Endothelial cell (in vitro differentiated cells): ENCODE results near the gene FHIP2A. TPM values are rescaled to one million over a fixed set of nuclear protein-coding genes. Genes with fewer than 3 reads are reported as not detected.
"Not testable (repeated sequence)": the region's sequence is repeated elsewhere in the genome, so short reads cannot be mapped to it uniquely, and the experiment has no call there.

ENCODE experiments used
- DNase-seq: peaks from one replicate; pipeline ENCODE4 v3.0.0; 2021; ENCODE audit warnings: low spot score
- H3K27ac Mint-ChIP-seq: one replicate; pipeline ENCODE4 v1.8.0; 2021; ENCODE audit warnings: mixed read lengths, inconsistent platforms; ENCODE audit not compliant: unreplicated experiment
- H3K27me3 Mint-ChIP-seq: one replicate; pipeline ENCODE4 v1.8.0; 2021; ENCODE audit warnings: mild to moderate bottlenecking, moderate library complexity, mixed read lengths, inconsistent platforms; ENCODE audit not compliant: unreplicated experiment
- H3K36me3 Mint-ChIP-seq: one replicate; pipeline ENCODE4 v1.8.0; 2021; ENCODE audit warnings: mild to moderate bottlenecking, low read depth, mixed read lengths, inconsistent platforms; ENCODE audit not compliant: unreplicated experiment
- H3K4me1 Mint-ChIP-seq: one replicate; pipeline ENCODE4 v1.8.0; 2021; ENCODE audit warnings: mild to moderate bottlenecking, mixed read lengths, inconsistent platforms; ENCODE audit not compliant: unreplicated experiment
- H3K4me3 Mint-ChIP-seq: one replicate; pipeline ENCODE4 v1.8.0; 2021; ENCODE audit warnings: mild to moderate bottlenecking, mixed read lengths, inconsistent platforms; ENCODE audit not compliant: unreplicated experiment
- H3K9me3 Mint-ChIP-seq: one replicate; pipeline ENCODE4 v1.8.0; 2021; ENCODE audit warnings: mixed read lengths, inconsistent platforms; ENCODE audit not compliant: unreplicated experiment
- total RNA-seq: library from RNA; stranded (reverse); fragmentation: NEBNext Ultra II Directional; extraction: Animal tissue kit (Norgen Biotek cat#: 25700); gene quantifications from one replicate; pipeline ENCODE4 v1.2.1, GENCODE V29; 2021; ENCODE audit not compliant: unreplicated experiment
- TF ChIP-seq, protein P1 (sequence below): fragments of 200-600 bp; sonication (generic); IDR thresholded peaks from one replicate; pipeline ENCODE4 v1.5.0; 2021; ENCODE audit warnings: antibody characterized with exemption; ENCODE audit not compliant: unreplicated experiment

Gene FHIP2A
- total RNA-seq, 1 donor from 2014 or later: 50.1 TPM

DNA sequence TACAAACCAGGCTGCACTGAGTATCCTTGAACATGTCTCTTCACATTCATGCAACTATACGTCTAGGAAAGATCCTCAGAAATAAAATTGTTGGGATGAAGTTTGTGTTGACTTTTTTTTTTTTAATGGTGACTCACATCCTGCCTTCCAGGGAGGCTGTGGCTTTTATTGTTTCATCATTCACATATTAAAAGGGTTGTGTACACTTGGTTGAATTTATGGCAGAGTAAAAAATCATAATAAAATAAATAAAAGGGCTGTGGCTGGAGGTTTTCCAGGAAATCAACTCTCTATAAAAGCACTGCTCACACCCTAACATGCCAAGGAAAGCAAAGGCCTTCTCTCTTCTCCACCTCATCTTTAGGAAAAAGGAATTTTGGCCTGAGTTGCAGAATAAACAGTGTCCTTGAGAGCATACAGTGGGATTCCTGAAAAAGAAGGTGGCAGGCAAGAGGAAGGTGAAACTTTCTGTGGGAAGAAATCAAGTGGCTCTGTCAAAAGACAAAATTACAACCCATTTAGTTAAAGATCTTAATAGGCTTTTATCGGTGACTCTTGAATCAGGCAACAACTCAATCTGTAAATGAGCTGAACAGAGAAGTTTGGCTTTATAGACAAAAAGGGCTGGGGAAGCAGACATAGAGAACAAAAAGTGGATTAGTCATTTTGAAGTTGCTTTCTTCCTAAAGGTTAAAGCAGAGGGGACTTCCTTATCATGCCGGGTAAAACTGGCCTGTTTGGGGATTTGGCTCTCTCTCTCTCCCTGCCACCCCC lies 41.6 kb upstream of the FHIP2A start:
- Mint-ChIP-seq H3K27me3 (peaks cover 2% of the 10 kb centered on the region), H3K9me3 (no peaks in the 10 kb centered on the region), H3K4me3 (no peak overlapping the region), H3K27ac (peak overlapping the region; percentile 55), H3K36me3 (no peaks in the 10 kb centered on the region), H3K4me1 (peaks cover 15% of the 10 kb centered on the region)
- TF ChIP-seq, protein P1, sequence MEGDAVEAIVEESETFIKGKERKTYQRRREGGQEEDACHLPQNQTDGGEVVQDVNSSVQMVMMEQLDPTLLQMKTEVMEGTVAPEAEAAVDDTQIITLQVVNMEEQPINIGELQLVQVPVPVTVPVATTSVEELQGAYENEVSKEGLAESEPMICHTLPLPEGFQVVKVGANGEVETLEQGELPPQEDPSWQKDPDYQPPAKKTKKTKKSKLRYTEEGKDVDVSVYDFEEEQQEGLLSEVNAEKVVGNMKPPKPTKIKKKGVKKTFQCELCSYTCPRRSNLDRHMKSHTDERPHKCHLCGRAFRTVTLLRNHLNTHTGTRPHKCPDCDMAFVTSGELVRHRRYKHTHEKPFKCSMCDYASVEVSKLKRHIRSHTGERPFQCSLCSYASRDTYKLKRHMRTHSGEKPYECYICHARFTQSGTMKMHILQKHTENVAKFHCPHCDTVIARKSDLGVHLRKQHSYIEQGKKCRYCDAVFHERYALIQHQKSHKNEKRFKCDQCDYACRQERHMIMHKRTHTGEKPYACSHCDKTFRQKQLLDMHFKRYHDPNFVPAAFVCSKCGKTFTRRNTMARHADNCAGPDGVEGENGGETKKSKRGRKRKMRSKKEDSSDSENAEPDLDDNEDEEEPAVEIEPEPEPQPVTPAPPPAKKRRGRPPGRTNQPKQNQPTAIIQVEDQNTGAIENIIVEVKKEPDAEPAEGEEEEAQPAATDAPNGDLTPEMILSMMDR: no peak
- no peak for DNase-seq

DNA sequence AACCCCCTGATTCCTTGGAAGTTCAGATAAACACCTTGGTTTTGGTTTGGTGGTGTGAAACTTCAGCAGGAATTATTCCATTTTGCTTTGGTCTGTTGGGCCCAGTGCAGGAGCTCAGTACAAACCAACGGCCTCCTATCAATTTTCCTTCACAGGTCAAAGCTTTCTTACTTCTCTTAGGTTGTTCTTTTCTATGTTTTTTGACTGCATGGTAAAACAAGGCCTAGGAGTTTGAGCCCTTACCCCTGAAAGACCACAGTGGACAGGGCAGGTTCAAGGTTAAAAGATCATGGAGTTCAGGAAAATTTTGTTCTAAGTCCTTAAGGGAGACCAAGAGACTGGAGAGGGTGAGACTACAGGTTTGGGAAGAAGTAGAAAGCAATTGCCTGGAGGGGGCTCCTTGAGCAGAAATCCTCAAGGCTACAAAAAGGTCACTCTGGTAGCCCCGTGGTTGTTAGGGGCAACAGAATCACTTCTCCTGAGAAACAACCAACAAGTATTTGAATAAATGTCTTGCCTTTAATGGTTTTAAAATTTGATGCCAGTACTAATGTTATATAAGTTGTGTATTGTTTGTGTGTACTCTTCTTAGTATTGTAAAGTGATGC lies 40.9 kb upstream of the FHIP2A start:
- DNase-seq: no peak
- Mint-ChIP-seq H3K9me3 (no peaks in the 10 kb centered on the region), H3K27ac (peak overlapping the region; percentile 55), H3K36me3 (no peaks in the 10 kb centered on the region), H3K4me3 (no peak overlapping the region), H3K4me1 (peaks cover 15% of the 10 kb centered on the region), H3K27me3 (no peaks in the 10 kb centered on the region)
- TF ChIP-seq, protein P1: no peak

- Mint-ChIP-seq H3K27me3 (no peaks in the 10 kb centered on the region), H3K36me3 (no peaks in the 10 kb centered on the region), H3K27ac (no peak overlapping the region), H3K9me3 (no peaks in the 10 kb centered on the region), H3K4me3 (no peak overlapping the region), H3K4me1 (peaks cover 15% of the 10 kb centered on the region)
- no peak for DNase-seq
- TF ChIP-seq, protein P1: no peak
Measured at GRCh38 chr10:114782666-114783065, 38.9 kb upstream of the FHIP2A start.

GRCh38 chr10:114783686-114784085 lies 37.9 kb upstream of the FHIP2A start:
- no peaks in the 10 kb centered on the region for H3K27me3 Mint-ChIP-seq
- H3K9me3 Mint-ChIP-seq: no peaks in the 10 kb centered on the region
- no peak overlapping the region for H3K4me3 Mint-ChIP-seq
- DNase-seq: no peak
- TF ChIP-seq, protein P1: no peak
- no peak overlapping the region for H3K27ac Mint-ChIP-seq
- H3K36me3 Mint-ChIP-seq: no peaks in the 10 kb centered on the region
- peaks cover 9% of the 10 kb centered on the region for H3K4me1 Mint-ChIP-seq

DNA sequence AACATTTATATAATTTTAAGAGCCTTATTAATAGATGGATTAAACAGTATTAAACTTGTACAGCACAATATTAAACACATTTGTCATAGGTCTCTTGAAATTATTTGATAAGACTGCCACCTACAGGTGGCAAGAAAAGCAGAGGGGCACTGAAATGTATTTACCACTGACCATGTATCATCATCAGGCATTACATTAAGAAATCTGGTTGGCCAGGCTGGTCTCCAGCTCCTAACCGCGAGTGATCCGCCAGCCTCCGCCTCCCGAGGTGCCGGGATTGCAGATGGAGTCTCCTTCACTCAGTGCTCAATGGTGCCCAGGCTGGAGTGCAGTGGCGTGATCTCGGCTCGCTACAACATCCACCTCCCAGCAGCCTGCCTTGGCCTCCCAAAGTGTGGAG lies 35.1 kb upstream of the FHIP2A start:
- TF ChIP-seq, protein P1: peak; percentile 60
- not testable (repeated sequence) for H3K36me3 Mint-ChIP-seq, H3K27ac Mint-ChIP-seq, H3K27me3 Mint-ChIP-seq, H3K9me3 Mint-ChIP-seq, DNase-seq, H3K4me3 Mint-ChIP-seq, H3K4me1 Mint-ChIP-seq

GRCh38 chr10:114787131-114787530 lies 34.4 kb upstream of the FHIP2A start:
- H3K9me3 Mint-ChIP-seq, DNase-seq, H3K36me3 Mint-ChIP-seq, H3K27ac Mint-ChIP-seq, H3K27me3 Mint-ChIP-seq, H3K4me1 Mint-ChIP-seq, H3K4me3 Mint-ChIP-seq: not testable (repeated sequence)
